Stimulated activated CD4-positive, alpha-beta T cell treated with anti-CD3 and anti-CD28 coated beads, Interleukin-1b, Interleukin-23, amount 100 ng/mL, for 48 hours (primary cell): ENCODE measurements around the gene RSL1D1.

ENCODE experiments used
- DNase-seq: peaks from one replicate; pipeline ENCODE4 v3.0.0-alpha.2; 2020

Gene RSL1D1

GRCh38 chr16:11851294-11852091 is at the start of gene RSL1D1:
Gene RSL1D1, minus strand, starts transcription at chr16:11851542. Its CDS starts 30 bp downstream, at chr16:11851512.
- DNase-seq = peak; percentile 92

DNA sequence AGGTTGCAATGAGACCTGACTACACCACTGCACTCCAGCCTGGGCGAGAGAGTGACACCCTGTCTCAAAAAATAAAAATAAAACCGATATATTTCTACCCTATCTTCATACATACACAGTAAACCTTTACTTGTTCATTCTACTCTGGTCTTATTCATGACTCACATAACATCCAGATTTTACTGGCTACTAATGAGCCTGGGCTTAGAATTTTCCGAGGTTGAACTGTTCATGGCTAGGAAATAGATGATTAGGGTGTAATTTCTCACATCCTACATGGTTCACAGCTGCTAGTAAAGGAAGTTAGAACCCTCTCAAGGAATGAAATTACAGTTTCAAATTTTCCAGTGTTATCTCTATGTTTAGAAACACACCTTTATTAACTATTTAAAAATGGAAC is 49.7 kb upstream of the RSL1D1 start:
- DNase-seq = no peak

DNA sequence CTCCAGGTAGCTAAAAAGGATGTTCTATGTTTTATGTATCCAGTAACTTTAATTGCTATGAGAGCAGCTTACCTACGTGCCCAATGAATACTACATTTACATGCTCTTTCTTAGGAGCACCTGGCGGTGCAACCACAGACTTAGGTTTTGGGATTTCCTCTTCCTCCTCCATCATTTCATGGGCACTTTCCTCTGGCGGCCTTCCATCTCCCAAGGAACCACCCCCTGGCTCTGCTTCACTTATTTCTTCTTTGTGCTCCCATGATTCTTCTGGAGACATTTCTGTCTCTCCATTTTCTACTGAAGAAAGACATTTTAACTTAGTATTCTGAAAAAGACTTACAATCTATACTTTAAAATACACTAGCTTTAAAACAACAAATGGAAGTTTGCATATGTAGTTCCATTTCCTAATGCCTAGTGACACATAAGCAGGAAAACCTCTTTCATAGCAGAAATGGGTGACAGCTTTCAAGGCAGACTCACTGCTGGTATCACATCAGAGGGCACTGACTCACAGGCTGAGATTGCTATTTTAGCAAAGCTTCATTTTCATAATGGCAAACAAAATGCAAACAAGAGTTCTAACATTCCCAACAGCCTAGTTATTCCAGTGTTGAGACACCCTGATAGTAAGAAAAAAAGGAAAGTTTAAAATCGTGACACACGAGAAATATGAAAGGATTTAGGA is 45.3 kb upstream of the RSL1D1 start:
- DNase-seq = no peak

DNA sequence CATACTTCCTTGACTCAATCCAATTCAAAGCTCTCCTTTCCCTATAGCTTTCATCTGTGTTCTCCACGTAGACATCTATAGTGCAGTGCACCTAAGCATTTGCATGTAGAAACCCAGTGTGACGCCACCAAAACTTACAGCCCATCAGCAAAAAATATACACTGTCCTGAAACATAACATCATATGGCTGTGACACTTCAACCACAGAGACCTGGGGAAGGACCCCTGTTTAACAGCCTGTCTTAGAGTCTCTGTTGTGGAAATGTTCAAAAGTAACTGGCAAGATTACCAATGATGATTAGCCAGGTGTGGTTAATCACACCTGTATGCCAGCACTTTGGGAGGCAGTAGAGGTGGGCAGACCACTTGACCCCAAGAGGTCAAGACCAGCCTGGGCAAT is 42.2 kb upstream of the RSL1D1 start:
- no peak for DNase-seq

DNA sequence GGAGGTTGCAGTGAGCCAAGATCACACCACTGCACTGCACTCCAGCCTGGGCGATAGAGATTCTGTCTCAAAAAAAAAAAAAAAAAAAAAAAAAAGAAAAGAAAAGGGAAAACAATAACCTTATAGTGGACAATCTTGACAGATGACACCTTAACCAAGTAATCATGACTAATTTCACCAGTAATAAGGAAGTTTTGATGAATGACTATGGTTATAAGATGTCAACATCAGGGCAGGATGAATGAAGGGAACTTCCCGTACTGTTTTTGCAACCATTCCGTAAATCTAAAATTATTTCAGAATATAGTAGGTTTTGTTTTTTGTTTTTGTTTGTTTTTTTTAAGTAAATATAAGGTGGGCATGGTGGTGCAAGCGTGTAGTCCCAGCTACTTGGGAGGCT is 41.4 kb upstream of the RSL1D1 start:
- DNase-seq = no peak

DNA sequence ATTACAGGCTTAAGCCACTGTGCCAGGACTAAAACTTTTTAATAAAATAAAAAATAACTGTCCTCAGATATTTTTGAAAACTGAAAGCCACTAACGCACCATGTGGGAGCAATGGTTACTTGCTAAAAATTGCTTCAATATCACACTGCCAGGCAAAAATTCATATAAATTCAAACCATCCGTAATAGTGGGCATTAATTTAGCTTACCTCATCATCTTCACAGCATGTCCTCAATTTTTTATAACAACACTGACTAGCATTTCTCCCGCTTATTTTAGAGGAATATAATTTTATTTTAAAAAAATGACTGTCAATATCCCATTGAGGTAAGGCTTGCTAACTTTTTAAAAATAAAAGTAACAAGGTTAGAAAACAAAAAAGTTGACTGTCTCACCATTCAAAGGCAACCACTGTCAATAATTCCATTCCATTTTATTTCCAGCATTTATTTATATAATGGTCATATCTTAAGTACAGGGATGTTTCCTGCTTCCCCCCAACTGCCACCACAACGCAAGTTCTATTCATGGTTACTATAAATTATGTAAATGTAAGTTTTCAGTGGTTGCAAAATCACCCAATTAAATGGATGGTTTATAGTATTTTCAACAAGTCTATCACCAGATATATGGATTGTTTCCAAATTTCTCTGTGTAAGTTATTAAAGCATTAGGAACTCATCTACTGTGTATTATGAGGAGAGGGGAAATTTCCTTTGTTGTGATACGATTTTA is 39.1 kb upstream of the RSL1D1 start:
- DNase-seq = no peak

DNA sequence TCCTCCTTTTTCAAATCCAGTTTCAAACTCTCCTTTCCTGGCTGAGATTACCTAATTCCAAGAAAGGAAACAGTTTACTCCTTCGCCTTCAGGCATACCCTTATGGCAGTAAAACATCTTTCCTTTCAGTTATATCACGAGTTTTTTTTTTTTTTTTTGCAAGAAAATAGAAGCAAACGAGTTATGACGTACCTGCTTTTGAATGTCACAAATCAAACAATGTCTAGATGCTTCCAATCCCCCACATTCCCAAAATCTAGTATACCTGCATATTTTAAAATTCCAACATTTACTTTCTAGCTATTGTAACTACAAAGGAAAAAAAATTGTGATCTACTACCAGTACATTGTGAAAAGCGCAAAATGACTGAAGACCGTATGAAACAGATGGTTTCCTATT is 35.5 kb upstream of the RSL1D1 start:
- no peak for DNase-seq

DNA sequence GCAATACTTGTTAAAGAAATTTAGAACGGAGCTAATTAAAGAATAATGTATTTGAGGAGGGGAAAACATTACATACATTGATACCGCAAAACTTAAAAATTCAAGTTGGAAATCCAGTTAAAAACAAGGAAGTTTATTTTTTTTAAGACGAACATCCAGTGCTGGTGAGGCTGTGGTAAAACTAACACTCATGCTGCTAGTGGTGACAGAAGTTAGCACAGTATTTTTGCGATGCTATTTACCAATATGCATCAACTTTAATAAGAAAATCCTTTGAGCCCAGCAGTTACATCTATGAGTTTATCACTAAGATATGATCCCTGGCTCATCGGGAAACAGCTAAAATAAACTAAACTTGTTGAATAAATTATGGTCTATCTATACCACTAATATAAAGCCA is 32.7 kb upstream of the RSL1D1 start:
- no peak for DNase-seq

DNA sequence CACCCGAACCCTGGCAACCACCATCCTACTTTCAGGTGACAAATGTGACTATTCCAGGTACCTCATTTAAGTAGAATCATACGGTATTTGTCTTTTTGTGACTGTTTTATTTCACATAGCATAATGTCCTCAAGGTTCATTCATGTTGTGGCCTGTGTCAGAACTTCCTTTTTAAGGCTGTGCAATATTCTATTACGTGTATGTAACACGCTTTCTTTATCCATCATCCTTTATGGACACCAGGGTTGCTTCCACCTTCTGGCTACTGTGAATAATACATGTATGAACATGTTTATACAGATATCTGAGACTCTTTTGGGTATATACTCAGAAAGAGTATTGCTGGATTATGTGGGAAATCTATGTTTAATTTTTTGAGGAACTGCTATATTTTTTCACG is 28.7 kb upstream of the RSL1D1 start:
- no peak for DNase-seq

DNA sequence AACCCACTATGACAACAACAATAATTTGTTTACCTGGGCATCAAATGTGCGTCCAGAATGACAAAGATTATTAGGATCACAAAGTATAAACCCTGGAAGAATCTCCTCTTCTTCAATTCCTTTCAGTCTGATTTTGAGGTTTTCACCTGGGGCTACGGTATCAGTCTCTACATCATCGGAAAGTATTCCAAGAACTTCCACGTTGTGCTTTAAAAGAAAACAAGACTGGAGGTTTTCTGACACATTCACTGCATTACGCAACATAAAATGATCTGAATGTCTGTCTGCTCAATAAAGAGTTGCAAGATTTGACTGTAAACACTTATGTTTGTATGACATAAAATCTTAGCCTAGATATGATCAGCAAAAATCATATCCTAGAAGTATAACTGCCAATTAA is 26.0 kb upstream of the RSL1D1 start:
- no peak for DNase-seq

DNA sequence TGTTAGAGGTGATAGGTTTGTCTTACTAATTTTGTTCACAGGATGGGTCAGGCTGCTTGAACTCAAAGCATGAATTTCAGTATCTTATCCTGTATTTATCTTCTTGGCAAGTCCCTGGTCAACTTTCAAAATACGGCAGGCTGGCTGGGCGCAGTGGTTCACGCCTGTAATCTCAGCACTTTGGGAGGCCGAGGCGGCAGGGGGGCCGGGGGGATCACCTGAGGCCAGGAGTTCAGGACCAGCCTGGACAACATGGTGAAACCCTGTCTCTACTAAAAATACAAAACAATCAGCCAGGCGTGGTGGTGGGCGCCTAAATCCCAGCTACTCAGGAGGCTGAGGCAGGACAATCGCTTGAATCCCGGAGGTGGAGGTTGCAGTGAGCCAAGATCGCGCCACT is 25.0 kb upstream of the RSL1D1 start:
- no peak for DNase-seq

DNA sequence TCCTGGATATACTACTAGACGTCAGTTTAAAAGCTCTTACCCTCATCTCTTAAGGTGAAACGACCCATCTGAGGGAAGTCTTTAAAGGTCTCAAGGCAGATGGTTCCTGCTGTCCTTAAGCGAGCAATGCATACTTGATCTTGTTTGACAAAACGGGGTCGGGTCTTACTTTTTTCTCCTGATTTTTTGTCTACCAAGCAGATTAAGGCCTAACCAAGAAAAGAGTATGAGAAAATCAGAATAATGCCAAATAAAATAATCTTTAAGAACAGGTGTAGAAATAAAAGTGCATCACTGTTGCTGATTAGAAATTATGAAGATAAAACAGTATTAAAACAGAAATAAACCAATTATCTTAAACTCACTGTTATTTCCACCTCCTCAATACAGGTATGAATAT is 24.4 kb upstream of the RSL1D1 start:
- DNase-seq = no peak

DNA sequence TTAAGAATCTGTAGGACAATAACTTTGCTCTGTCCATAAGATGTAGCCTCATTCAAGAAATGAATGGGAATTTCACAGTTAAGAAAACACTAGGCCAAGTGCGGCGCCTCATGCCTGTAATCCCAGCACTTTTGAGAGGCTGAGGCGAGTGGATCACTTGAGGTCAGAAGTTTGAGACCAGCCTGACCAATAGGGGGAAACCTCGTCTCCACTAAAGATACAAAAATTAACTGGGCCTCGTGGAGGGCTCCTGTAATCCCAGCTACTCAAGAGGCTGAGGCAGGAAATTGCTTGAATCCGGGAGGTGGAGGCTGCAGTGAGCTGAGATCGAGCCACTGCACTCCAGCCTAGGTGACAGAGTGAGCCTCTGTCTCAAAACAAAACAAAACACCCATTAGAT is 19.9 kb upstream of the RSL1D1 start:
- no peak for DNase-seq

GRCh38 chr16:11870399-11870798 is 19.1 kb upstream of the RSL1D1 start:
- no peak for DNase-seq

DNA sequence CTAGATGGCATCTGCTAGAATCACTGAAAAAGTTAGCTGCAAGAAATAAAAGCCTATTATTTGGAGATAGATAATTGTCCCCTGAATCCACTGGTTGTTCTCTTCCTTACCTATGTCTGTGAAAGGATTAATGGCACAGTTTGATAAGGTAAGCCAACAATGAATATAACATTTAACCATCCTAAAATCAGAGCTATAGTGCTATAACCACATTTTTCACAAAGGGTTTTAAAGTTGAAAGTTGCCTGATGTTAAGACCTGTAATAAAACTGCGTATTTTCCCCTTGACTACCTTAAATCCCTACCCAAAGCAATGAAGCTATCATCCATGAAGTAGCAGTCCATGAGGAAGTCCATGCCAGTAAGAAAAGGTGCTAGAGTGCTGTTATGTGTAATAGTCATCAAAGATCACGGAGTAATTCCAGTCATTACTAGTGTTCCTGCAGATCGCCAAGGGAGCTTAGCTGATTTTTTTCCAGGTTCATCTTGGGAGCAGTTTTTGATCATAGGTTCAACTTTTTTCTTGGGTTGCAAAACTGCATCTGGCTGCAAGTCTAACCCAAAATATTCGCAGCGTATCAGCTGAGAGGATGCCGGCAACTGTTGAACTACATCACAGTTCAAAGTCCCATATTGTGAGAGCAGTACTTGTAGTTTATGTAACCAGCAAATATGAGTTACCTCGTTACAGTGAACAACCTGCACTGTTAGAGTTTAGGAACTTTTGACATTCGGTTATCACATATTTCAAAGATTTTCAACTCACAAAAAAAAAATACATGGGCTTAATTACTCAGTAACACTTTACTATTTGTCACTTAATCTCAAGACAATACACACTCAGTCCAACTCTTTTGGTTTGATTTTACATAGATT is 18.2 kb upstream of the RSL1D1 start:
- no peak for DNase-seq

- DNase-seq = no peak
These were observed 17.2 kb upstream of the RSL1D1 start for GRCh38 chr16:11868412-11868980.

GRCh38 chr16:11862489-11862888 is 11.1 kb upstream of the RSL1D1 start:
- DNase-seq = no peak

DNA sequence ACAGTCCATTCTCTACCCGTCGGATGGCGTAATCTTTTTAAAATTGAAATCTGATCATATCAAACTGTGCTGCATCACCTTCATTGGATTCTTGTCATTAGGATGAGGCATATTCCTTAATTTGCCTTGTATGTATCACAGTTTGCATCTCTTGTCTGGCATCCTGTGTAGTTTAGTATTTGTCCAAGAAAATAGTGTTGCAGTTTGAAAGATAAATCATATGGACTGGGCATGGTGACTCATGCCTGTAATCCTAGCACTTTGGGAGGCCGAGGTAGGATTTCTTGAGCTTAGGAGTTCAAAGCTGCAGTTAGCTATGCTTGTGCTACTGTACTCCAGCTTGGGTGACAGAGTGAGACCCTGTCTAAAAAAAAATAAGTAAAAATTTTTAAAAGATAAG is 5.8 kb upstream of the RSL1D1 start:
- DNase-seq = no peak

GRCh38 chr16:11852092-11852809 is 909 bp upstream of the RSL1D1 start:
- no peak for DNase-seq

- no peak for DNase-seq
These were observed 2.5 kb downstream of the RSL1D1 start for GRCh38 chr16:11848842-11849241.

GRCh38 chr16:11844499-11844898 is 6.8 kb downstream of the RSL1D1 start:
- no peak for DNase-seq

DNA sequence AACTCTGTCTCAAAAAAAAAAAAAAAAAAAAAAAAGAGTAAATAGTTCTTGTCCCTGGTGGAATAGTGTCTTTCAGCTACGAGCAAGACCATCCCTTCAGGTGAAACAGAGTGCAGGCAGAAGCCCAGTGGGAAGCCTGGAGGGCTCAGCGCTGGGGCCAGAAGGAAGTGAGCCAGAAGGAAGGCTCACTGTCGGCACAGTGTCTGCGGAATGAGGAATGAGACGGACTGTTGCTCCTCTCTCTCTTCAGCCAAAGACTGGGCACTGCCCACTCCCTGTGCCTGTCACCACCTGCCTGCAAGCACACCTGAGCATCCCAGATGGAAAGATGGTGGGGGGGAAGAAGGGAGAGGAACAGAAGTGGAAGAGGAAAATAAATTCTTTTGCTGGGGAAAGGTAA is 7.5 kb downstream of the RSL1D1 start:
- DNase-seq = no peak
